ENCODE results near the gene GGA3.
"Not testable (repeated sequence)": the region's sequence is repeated elsewhere in the genome, so short reads cannot be mapped to it uniquely, and the experiment has no call there.

The GGA3 gene

DNA sequence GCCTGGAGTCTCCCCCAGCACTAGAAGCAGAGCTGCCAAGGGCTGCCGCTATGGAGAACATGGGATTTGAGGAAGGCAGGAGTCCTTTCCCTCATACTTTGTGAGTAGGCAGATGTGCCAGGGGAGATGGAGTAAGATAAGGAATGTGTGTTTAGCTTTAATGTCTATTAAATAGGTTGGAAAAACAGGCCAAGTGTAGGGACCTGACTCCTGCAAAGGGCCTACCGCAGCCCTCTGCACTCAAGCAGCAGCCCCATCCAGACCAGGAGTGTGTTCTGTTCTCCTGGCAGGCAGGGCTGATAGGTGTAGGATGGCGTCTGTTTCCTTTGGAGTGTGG is 11.4 kb upstream of the GGA3 start:
- FAIRE-seq = no peak

DNA sequence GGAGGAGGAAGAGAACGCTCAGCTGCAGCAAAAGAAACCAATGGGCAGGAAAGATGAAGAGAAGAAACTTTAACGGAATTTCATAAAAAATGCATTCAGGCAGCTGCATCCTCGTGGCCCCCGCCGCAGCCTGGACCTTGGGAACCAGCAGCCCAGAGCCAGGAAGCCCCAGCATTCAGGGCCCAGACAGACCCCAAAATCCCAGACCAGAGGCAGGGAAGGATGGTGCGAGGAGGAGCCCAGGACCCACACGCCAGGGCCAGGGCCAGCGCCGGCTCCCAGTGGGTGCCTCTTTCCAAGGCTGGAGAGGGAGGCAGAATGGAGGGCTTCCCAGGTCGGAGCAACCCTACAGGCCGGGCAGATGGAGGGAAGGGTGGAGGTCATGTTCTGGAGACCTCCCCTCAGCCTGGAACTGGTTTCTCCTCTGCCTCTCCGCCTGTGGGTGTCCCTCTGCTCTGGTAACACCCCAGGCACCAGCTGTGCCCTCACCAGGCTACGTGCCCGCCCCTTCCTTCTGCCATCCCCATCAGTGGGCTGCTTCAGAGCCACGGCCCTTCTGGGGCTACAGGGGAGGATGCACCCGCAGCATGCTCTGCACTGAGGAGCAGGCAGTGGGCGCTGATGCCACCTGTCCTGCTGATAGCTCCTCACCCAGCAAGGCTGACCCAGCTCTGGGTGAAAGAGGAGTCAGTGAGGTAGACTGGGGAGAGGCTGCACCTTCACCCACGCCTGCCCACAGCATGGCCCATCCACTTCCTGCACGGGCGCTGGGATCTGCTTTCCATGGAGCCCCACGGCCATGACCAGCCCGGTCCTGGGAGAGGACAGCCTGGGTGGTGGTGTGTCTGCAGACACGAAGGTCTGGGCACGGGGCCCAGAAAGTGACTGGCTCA is 10.8 kb upstream of the GGA3 start:
- FAIRE-seq = no peak

DNA sequence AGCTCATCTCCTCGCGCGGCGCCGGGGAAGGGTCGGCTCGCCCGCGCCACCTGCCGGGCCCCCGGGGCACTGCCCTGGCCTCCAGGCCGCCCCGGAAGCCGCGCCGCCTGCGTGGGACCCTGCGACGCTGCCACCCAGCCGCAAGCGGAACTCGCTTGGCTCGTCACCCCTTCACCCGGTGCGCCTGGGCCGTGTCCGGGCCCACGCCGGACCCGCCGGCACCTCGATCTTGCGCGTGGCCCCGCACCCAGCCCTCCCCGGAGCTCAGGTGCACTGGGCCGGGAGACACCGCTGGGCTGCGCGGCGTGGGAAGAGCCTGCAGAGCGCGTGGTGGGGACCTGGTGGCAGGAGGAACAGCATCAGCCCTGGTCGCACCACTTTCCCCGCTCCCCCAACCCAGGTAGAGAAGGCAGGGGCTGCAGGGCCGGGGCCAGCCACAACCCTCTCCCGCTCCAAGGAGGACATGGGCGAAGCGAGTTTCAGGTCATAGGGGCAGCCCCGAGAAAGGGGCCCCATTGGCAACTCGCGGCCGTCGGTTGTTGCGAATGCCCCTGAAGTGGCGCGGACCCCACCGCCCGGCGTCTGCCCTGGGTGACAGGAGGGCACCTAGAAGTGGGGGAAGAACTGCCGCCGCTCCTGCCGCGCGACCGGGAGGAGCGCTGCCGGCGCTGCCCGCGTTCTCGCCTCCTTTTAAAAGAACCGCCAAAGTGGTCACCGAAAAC is 10.0 kb upstream of the GGA3 start:
- no peak for FAIRE-seq

DNA sequence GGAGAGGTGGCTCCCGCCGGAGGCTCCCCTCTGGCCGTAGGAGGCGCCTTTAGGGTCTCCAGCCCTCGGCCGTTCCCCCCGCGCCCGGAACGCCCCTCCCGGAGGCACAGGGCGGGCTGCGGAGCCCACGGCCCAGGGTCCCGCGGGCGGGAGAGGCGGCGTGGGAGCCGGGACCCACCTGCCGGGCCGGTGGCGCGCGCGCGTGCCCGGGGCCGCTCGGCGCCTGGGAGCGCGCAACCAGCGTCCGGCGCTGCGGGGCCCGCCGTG is 9.5 kb upstream of the GGA3 start, which contains the start of gene MIF4GD:
Gene MIF4GD (minus strand): TSS at position 266 of the 267 bp plus-strand sequence. CDS start 1,036 bp downstream, outside the sequence.
- no peak for FAIRE-seq

DNA sequence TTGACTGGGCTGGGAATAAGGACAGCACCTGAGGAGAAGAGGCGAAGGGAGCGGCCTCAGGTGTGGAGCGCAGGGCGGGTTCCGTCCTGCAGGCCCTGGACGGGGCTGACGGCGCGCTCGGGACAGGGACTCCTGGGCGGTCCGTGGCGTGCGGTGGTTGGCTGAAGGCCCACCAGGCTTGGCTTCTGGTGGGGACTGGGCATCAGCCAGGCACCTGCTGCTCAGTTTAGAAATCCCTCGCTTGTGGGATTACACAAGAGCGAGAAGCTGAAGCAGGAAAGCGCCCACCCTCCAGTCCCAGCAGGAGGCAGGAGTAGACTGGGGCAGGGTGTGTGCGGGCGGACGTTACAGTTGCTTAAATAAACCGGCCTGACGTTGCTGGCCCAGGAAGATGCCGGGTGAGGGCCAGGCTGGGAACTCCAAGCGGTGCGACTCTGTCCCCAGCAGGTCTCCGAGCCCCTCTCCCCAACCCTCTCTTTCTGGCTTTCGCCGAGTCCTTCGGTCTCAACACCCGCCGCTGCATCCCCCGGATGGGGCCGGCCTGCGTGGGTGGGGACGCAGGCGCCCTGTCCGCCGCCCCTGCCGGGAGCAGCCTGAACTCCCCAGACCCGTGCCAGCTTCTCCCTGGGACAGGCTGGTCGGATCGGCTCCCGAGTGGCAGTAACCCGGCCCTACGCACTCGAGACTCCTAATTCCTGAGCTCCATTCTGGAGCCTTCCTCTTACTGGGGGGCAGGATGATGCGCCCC is 9.0 kb upstream of the GGA3 start:
- FAIRE-seq = no peak

DNA sequence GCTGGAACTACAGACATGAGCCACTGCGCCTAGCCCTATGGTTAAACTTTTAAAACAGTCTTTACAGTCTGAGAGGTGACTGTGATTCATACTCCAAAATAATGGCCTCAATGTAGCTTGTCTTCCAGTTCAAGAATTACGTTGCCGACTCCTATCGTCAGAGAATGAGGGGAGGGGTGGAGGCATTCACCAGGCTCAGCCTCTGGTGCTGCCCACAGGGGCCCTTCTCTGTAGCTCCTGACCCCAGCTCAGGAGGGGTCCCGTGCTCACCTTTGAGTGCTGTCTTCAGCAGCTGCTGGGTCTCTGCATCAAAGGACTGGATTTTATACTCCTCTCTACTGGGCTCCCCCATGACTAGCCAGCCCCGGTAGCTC is 8.4 kb upstream of the GGA3 start:
- no peak for FAIRE-seq

DNA sequence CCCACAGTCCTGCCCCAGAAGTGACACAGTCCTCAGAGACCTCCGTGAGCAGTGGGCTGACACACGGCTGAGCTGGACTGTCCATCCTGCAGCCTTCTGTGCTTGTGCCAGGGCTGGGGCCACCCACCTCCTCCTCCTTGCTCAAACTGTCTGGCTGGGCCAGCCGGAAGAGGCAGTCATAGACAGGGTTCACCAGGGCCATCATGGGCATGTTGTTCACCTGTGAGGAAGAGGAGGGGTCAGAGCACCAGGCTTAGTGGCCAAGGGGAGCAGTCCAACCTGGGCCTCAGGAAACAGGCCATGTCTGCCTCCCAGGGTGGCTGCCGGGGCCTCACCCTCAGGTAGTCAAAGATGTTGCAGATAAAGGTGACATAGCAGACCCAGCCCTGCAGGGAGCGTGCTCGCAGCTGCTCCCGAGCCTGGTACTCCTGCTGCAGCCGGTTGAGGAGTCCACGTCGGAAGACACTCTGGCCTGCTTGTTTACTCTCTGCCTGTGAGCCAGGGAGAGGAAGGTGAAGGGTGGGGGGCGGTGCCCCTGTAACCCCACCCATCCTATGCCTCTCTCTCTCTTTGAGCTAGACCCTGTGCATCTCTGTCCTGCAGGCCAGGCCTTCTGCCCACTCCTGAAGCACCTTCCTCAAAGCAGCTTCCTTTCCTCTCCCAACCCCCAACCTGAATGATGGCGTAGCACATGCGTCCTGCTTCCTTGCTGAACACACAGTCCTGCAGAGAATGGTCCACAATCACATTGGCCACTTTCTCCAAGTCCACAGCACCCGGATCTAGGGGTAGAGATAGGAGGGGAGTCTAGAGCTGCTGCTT is 6.2 kb upstream of the GGA3 start:
- no peak for FAIRE-seq

DNA sequence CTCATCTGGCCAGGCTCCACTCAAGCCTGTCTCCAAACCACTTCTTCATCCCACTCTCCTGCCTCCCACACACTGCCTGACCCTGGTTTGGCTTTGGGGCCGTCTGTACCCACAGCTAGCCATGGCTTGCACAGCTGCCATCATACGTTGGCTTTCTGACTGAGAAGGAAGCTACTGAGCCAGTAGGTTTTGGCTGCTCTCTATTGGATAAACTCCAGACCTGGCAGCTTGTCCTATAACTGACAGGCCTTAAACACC is 5.7 kb upstream of the GGA3 start:
- no peak for FAIRE-seq

DNA sequence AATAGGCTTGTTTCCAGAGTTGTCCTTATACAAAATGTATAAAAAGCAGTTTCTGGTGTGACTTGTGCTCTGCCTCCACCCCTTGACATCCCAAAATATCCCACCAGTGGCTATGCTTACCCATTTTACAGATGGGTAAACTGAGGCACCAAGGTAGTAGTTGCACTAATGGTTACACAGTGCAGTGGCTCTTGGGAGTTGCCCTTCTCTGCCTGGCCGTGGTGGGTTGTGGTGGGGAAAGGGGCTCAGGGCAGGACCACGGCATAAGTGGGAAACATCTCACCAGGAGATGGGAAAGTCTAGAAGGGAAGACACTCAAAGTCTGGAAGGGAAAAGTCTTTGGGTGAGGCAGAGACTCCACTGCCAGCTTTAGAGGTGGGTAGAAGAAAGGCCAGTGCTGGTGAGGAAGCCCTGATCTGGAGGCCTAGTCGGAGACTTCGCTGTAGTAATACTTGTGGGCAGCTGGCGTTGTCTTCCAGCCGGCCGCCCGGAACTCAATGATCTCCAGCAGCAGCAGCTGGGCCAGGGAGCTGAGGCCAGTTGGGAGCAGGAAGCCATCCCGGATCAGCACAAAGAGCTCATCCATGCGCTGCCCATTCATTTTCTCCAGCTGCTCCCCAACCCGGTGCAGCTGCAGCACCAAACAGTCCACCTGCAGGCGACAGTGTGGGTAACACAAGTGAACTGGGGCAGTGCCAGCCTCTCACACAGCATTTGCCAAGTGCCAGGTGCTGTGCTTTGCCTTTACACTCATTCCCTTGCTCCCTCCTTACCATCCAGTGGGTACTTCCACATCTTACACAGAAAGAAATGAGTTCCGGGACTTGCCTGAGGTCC is 5.1 kb upstream of the GGA3 start:
- no peak for FAIRE-seq

DNA sequence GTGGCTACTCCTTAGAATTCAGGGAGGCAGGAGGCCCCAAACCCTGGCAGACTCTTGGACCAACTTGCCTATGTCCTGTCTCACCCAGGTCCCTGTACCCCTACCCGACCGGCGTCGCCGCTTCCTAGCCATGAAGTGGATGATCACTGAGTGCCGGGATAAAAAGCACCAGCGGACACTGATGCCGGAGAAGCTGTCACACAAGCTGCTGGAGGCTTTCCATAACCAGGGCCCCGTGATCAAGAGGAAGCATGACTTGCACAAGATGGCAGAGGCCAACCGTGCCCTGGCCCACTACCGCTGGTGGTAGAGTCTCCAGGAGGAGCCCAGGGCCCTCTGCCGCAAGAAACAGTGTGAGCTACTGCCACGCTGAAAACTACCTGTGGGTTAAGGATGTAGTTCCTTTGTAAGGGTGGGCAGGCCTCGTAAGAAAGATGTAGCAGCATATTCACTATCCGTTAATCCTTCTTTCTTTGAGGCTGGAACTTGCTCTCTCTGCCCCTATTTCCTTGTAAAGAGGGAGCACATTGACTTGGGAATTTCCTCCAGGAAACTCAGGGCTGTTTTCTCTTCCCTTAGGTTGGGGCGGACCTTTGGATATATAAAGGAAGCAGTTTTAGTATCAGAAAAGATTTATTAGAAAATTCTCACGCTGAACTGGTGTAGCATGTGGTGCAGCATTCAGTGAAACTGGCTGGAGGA is 4.4 kb upstream of the GGA3 start:
- no peak for FAIRE-seq

DNA sequence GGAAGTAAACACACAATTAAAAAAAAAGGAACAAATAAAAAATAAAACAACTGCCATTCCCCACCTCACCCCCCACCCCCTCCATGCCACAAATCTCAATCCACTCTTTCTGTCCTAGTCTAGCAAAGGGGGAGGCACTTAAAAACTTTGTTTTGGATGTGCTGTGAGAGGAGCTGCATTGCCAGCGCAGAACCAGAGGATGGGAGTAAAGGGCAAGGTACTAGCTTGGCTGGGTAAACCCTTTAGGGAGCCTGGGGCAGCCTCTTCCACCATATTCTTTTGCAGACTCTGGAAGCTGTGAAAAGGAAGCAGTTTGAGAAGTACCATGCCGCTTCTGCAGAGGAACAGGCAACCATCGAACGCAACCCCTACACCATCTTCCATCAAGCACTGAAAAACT is 1.6 kb upstream of the GGA3 start:
- no peak for FAIRE-seq

DNA sequence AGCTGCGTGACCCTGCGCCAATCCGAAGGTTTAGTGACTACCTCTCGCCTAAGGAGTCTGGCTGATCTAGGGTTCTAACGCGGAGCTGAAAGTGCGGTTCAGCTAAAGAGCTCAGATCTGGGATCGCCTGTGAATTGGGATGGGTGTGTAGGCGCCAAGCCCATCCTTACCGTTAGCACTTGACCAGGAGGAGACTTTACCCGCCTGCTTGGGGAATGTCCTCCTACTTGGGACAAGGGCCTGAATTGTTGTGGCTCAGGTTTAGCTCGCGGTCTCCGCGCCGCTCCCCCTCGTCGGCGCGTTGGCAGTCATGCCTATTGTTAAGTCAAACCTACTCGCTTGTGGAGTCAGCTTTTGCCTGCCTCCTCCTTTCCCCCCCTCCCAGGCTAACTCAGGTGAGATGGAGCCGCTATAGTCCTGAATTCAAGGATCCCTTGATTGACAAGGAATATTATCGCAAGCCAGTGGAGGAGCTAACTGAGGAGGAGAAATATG is 753 bp upstream of the GGA3 start:
- no peak for FAIRE-seq

DNA sequence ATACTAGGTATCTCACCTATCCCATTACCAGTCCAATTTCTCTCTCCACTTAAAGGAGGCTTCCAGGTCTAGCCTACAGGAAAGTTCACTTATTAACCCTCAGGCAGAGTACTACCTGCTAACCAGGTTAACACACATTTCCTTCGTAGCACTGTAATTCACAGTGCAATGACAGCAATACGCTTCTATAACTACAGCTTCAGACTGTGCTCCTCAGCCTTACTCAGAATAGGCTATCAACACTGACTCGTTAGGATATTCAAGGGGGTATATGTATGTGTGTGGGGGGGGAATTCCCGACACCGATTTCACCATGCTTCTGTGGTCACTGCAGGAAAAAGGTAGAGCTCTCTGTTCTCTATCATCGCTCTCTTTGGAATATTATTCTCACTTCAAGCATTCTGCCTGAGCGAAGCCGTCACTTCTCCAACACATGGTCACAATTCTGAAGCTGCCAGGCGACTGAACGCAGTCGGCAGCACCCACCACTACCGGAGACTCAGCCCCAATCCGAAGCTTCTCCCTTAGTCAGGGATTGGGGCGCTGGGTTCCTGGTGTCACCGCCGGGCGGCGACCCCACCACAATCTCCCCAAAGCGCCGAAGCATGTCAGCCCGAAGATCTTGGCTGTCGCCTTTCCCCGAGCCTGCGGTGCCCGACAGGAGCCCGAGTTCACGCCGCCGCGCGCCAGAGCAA is 618 bp downstream of the GGA3 start:
- no peak for FAIRE-seq

DNA sequence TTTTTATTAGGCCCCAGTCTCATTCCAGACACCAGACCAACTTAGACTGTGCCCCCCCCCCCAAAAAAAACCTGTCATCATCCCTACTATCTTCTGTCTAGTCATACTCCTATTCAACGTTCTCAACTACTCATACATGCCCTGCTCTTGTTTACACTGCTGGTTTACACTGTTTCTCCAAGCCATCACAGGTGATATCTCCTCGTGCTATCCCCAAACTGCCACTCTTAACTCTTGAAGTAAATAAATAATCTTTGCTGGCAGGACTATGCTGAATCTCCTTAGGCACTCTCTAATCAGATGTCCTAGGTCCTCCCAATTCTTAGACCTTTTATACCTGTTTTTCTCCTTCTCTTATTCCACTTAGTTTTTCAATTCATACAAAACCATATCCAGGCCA is 4.2 kb downstream of the GGA3 start:
- FAIRE-seq = not testable (repeated sequence)

DNA sequence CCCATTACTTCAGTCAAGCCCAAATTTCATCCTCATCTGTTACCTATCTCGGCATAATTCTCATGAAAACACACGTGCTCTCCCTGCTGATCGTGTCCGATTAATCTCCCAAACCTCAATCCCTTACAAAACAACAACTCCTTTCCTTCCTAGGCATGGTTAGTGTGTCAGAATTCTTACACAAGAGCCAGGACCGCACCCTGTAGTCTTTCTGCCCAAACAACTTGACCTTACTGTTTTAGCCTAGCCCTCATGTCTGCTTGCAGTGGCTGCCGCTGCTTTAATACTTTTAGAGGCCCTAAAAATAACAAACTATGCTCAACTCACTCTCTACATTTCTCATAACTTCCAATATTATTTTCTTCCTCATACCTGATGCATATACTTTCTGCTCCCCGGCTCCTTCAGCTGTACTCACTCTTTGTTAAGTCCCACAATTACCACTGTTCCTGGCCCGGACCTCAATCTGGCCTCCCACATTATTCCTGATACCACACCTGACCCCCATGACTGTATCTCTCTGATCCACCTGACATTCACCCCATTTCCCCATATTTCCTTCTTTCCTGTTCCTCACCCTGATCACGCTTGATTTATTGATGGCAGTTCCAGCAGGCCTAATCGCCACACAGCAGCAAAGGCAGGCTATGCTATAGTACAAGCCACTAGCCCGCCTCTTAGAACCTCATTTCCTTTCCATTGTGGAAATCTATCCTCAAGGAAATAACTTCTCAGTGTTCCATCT is 5.3 kb downstream of the GGA3 start:
- FAIRE-seq = not testable (repeated sequence)

DNA sequence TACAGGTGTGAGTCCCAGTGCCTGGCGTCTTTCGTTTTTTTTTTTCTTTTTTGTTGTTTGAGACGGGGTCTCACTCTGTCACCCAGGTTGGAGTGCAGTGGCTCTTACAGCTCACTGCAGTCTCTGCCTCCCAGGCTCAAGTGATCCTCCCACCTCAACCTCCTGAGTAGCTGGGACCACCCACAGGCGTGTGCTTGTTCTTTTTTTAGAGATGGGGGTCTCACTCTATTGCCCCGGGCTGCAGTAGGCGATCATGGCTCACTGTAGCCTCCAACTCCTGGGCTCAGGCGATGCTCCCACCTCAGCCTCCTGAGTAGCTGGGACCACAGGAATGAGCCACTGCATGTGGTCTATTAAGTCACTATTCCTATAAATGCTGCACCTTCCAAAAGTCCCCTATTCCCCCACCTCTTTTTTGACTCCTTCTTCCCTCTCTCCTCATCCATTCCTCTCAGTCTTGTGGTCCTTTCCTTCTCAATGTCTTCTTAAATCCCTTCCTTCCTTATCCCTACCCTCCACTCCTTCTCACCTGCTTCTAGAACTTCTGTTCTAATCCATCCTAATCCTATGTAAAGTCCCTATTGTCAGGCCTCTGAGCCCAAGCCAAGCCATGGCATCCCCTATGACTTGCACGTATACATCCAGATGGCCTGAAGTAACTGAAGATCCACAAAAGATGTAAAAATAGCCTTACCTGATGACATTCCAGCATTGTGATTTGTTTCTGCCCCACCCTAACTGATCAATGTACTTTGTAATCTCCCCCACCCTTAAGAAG is 9.2 kb downstream of the GGA3 start:
- no peak for FAIRE-seq

DNA sequence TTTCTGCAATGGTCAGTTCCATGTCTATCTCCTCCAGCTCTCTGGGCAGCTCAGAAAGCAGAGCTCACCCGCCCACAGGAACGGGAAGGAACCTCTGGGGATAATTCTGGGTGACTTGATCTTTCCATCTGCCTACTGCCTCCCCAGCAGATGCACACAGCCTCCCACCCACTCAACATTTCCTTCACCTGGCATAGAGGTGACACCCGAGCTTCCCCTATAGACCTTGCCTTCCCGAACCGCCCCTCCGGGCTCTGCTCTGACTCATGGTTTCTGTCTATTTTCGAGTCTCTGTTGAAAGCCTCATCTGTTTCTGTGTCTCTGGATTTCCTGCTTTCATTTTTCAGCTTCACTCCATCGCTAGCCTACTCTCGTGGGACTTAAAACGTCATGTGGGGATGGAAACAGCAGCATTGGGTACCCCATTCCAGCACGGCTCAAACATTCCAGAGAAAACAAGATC is 11.4 kb downstream of the GGA3 start:
- no peak for FAIRE-seq

DNA sequence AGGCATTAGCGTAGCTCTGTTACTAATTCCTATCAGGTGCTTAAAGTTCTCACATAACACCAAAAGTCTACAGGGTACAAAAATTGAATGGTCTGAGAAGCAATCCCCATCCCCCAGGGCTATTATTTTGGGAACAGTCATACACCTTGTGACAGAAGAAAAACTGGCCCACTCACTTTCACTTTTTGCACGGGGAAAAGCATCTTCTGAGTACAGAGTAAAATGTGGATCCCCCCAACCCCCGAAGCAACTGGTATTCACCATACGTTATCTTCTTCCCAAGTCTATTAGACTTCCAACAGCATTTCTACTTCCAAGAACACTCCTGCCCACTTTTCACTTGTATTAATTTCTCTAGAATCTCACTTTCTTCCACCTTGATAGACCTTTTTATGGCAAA is 11.8 kb downstream of the GGA3 start:
- no peak for FAIRE-seq

DNA sequence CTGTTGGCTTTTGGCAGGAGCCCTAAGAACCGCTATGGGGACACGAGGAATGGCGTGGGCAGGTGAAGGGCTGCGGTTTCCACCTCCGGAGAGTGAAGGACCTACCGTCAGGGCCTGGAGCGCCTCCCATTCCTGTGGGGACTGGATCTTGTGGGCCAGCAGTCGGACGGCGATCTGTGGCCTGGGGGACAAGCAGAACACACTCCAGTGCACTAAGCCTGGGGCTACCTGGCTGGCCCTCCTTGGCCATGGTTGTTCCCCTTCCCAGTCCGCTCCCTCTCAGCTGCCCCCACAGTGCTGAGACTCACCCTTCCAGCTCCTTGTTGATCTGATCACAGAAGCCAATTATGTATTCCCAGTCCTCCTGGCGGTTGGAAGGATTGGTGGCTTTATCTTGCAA is 15.0 kb downstream of the GGA3 start:
- FAIRE-seq = no peak

All from G401.6 (cell line).